ENCODE data around the gene GNB1L. TPM values are rescaled to one million over a fixed set of nuclear protein-coding genes. Genes with fewer than 3 reads are reported as not detected.

Gene GNB1L
- total and polyA plus RNA-seq, 10 of the 15 experiments (the other 5 are each of a cell fraction or from before 2014, with no cell fraction given), result 0.21 to 19.4 (median 6.8) TPM

DNA sequence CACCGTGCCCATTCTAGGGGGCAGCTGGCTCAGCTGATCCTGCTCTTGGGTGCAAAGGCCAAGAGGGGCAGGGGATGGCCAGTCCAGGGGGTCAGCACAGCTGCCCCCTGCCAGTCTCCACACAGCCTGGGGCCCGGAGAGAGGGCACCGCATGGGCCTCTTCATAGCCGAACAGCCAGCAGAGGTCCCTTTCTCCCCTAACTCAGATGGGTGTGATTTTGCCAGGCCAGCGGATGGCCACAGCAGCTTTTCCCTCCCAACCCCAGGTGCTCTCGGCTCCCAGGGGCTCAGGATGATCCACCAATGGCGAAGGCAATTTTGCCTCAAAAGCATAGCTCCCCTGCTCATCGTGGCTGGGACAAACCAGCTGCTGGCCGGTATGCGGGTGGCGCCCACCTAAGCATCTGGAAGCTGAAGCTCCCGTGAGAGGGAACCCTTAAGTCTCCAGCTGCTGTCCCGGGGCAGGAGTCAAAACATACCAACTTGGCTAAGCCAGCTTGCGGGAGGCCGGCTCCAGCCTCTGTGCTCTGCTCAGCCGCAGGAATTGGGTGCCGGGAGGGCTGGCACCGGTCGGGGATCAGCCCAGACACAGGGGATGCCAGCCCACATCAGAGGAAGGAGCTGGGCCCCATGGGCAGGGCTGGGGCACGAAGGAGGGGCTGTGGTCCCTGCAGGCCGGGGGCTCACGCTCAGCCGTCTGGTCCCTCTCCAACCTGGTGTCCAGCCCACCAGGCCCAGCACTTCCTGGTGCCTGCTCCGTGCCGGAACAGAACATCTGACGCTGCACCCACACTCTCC, 30.5 kb upstream of the GNB1L start (continued):
- no peak for TF ChIP-seq SKIL (IDR thresholded peaks at IDR 0.05; ENCODE audit: low read depth, poor library complexity, severe bottlenecking)
- TF ChIP-seq ZNF274 (IDR thresholded peaks at IDR 0.05; ENCODE audit: insufficient read depth, insufficient read length), result no peak
- TF ChIP-seq SIX5 (IDR thresholded peaks at IDR 0.05; ENCODE audit: low read depth, low read length, severe bottlenecking), result no peak
- TF ChIP-seq, protein P1, sequence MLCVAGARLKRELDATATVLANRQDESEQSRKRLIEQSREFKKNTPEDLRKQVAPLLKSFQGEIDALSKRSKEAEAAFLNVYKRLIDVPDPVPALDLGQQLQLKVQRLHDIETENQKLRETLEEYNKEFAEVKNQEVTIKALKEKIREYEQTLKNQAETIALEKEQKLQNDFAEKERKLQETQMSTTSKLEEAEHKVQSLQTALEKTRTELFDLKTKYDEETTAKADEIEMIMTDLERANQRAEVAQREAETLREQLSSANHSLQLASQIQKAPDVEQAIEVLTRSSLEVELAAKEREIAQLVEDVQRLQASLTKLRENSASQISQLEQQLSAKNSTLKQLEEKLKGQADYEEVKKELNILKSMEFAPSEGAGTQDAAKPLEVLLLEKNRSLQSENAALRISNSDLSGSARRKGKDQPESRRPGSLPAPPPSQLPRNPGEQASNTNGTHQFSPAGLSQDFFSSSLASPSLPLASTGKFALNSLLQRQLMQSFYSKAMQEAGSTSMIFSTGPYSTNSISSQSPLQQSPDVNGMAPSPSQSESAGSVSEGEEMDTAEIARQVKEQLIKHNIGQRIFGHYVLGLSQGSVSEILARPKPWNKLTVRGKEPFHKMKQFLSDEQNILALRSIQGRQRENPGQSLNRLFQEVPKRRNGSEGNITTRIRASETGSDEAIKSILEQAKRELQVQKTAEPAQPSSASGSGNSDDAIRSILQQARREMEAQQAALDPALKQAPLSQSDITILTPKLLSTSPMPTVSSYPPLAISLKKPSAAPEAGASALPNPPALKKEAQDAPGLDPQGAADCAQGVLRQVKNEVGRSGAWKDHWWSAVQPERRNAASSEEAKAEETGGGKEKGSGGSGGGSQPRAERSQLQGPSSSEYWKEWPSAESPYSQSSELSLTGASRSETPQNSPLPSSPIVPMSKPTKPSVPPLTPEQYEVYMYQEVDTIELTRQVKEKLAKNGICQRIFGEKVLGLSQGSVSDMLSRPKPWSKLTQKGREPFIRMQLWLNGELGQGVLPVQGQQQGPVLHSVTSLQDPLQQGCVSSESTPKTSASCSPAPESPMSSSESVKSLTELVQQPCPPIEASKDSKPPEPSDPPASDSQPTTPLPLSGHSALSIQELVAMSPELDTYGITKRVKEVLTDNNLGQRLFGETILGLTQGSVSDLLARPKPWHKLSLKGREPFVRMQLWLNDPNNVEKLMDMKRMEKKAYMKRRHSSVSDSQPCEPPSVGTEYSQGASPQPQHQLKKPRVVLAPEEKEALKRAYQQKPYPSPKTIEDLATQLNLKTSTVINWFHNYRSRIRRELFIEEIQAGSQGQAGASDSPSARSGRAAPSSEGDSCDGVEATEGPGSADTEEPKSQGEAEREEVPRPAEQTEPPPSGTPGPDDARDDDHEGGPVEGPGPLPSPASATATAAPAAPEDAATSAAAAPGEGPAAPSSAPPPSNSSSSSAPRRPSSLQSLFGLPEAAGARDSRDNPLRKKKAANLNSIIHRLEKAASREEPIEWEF (IDR thresholded peaks at IDR 0.05; ENCODE audit: insufficient replicate concordance, low read depth, low read length), result no peak
- no peak for TF ChIP-seq REST (IDR thresholded peaks at IDR 0.05; ENCODE audit: low read depth, low read length)
- TF ChIP-seq SMARCA5 (IDR thresholded peaks at IDR 0.05), result no peak

Data from GM12878 (cell line).